GM10847 (cell line): ENCODE measurements around the gene RNF11.

Source experiments
- POLR2A ChIP-seq: IDR thresholded peaks from 2 replicates; pipeline ENCODE4 v1.6.1; 2011; ENCODE audit not compliant: insufficient read length; ENCODE audit errors: extremely low read depth

Gene RNF11

DNA sequence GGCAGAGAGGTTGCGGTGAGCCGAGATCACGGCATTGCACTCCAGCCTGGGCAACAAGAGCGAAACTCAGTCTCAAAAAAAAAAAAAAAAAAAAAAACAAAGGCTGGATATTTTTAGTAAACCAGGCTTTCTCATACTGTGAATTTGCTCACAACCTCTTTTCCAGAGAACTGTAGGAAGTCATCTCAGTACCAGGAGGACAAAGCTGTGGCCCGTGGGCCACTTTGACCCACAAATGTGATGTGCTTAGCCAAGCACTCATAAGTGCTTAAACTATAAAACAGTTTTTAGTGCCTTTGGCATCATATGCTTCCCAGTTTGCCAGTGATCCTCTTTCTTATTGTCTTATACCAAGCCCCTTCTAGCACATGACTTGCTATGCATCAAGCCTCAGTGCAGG, 46.5 kb downstream of the RNF11 start:
- no peak for TF ChIP-seq POLR2A

GRCh38 chr1:51283979-51284378, 47.9 kb downstream of the RNF11 start:
- no peak for TF ChIP-seq POLR2A

- no peak for TF ChIP-seq POLR2A
Measured at GRCh38 chr1:51284487-51284954, 48.4 kb downstream of the RNF11 start.

- TF ChIP-seq POLR2A, result no peak
Measured at GRCh38 chr1:51285055-51285454, 49.0 kb downstream of the RNF11 start.

GRCh38 chr1:51287966-51288365, 51.9 kb downstream of the RNF11 start:
- no peak for TF ChIP-seq POLR2A

GRCh38 chr1:51288578-51288977, 52.5 kb downstream of the RNF11 start:
- TF ChIP-seq POLR2A, result no peak

- TF ChIP-seq POLR2A, result no peak
Measured at GRCh38 chr1:51289676-51290488, 53.8 kb downstream of the RNF11 start.

DNA sequence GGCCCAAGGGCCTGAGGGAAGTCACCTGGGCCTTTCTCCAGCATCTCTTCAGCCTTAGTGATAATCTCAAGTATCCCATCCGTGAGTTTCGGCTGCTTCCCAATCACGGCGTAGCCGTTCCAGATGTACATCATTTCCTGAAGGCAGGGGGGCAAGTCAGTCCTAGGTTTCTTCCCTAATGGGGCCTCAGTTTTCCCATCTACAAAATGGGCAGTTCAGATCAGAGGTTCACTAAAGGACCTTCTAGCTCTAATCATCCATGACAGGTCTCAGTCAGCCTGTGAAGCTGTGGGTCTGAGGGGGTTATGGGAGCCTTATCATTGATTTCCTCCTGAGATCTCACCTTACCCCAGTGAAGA, 54.4 kb downstream of the RNF11 start:
- no peak for TF ChIP-seq POLR2A

DNA sequence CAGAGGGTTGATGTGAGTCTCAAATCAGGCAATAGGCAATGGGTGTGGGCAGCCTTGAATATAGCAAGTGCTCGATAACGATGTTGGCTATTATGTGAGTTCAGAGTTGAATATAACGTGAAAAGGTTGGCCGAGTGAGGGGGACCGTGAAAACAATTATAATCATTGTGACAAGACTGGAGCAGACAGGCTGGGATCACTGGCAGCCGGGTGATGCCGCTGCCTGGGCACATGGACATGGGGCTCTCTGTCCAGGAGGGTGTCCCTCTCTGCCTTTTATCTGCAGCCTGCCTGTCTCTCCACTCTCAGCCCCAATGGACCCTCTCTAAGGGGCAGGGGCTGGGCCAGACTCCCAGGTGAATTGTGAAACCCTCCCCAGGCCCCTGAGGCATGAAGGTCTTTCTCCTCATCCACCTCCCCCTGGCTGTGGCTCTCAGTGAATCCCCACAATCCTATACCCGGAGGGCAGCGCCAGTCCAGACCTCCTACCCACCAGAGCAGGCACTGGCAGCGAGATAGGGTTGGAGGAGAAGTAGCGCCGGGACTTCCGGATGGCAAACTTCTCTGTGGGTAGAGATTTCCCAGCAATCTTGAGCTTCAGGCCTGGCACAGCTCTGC, 57.9 kb downstream of the RNF11 start:
- TF ChIP-seq POLR2A, result no peak

DNA sequence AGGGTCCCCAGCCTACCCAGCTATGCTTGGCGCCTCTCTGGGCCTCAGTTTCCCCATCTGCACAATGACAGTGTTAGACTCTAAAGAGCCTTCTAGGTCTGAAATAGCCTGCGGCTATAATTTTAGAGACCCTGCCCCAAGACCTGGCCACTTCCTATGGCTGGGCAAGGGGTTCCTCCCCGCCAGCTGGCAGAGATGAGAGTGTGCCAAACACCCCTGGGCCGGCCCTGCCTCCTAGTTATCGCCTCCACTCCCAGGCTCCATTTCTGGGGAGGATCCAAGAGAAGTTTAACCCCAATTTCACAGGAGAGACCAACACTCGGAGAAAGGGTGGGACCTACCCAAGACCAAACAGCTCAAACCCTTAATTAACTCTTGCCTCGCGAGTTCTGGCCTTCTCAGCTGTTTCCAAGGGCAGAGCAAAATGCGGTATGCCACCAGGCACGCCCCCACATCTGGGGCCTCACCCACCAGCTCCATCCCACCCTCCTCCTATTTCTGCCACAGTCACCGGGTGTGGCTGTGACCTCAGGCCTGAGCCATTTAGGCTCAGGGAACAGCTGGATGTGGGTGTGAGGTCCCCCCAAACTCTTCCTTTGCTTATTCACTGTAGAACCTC, 58.6 kb downstream of the RNF11 start:
- no peak for TF ChIP-seq POLR2A

DNA sequence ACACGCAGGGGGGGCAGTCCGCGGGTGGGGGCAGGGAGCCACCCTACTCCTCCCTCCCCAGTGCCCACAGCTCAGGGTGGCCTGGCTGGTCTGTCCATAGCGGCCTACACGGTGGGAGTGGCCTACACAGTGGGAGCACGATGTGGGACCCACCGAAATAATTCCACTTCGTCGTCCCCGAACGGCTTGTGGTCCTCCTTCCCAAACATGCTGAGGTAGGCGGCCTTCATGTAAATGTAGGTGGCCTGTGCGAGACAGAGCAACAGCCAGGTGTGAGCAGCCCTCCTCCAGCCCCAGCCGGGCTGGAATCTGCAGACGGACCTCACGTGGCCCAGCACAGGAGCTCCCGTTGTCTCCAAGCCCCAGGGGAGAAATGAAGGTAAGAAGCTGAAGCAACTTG, 59.9 kb downstream of the RNF11 start:
- no peak for TF ChIP-seq POLR2A

DNA sequence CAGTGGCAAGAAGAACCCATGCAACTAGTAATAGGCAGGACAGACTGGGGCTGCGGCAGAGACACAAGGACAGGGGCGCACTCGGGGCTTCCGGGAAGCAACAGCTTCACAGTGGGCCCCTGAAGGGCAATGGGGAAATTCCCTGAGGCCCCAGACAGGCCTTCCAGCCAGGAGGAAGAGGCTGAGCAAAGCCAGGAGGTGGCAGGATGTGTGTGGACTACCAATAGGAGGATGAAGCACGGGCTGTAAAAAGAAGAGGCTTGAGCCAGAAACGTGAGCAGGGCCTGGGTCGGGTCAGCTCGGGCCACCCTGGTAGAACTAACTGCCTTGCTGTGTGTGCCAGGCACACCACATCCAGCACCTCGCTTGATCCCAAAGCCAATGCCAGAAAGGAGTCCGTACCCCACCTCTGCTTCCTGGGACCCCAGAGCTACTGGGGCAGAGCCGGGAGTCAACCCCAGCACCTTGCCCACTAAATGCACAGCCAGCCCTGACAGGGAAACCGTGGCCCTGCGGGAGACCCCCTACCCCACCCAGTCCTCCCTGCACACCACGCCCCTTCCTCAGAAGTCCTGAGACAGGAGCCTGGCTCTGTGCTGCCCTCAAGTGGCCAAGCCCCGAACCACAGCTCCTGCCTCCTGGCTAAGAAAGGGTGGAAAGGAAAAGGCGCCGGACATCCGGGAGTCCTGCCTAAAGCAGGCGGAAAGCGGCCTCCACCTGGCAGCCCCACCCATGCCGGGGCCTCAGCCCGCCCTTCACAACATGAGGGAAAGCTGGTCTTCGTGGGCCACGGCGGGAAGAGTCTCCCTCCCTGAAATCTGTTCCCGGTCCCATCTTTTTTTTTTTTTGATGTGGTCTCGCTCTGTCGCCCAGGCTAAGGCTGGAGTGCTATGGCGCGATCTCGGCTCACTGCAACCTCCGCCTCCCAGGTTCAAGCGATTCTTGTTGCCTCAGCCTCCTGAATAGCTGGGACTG, 60.6 kb downstream of the RNF11 start:
- TF ChIP-seq POLR2A, result no peak

DNA sequence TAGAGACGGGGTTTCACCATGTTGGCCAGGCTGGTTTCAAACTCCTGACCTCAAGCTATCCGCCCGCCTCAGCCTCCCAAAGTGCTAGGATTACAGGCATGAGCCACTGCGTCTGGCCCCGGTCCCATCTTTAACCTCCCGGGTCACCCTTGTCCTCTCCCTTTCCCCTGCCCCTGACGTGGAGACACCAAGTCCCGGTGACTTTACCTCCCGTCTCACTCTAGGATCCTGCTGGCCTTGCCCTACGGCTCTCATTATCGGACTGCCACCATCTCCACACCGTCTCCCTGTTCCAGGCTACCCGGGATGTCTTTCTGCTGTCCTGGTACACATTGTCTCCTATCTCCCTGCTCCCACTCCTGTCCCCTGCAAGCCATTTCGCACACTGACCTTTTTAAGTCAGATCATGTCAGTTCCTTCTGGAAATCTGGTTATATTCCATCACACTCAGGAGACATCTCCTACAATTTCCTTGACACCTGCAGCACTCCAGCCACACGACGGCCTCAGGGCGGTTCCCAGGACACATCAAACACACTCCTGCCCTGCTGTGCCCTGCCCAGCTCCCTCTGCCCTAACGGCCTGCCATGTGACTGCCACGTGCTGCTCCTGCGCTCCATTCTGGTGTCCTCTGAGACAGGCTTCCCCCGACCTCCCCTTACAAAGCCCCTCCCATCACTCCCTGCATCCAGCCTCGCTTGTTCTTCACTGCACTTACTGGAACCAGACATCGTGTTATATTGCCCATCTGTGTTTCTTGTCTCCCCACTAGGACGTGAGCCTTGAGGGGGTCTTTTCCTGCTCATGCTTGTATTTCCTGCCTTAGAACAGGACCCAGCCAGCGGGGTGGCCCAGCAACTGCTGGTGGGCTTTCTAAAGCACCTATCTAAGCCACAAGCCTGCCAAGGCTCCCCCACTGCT, 61.6 kb downstream of the RNF11 start:
- no peak for TF ChIP-seq POLR2A

- no peak for TF ChIP-seq POLR2A
Measured at GRCh38 chr1:51298322-51298705, 62.2 kb downstream of the RNF11 start.
